Liver (tissue), 9 donors: Measurements from ENCODE around the gene ITGA2. TPM values are rescaled to one million over a fixed set of nuclear protein-coding genes. Genes with fewer than 3 reads are reported as not detected.

Experiments used
- DNase-seq: peaks from one replicate; pipeline ENCODE4 v3.0.0-alpha.2; 2017; ENCODE audit warnings: low spot score
- H3K27ac ChIP-seq, 2 donors: one replicate each; pipeline ENCODE4 v1.7.0; 2013; ENCODE audit warnings: inconsistent platforms in 2 of 2, low read length in 2 of 2, control low read depth in 1 of 2, low read depth in 1 of 2, mild to moderate bottlenecking in 1 of 2
- H3K27me3 ChIP-seq, 4 donors: one replicate each; pipeline versions ENCODE4 v1.6.1 to v1.7.0; 2013; ENCODE audit warnings: low read length in 3 of 4, inconsistent platforms in 1 of 4, mild to moderate bottlenecking in 1 of 4, moderate library complexity in 1 of 4; ENCODE audit not compliant: control insufficient read depth in 4 of 4, insufficient read depth in 4 of 4
- H3K36me3 ChIP-seq, 4 donors: one replicate each; pipeline versions ENCODE4 v1.6.1 to v1.7.0; 2013; ENCODE audit warnings: low read length in 3 of 4, mild to moderate bottlenecking in 3 of 4, low read depth in 1 of 4, moderate library complexity in 1 of 4; ENCODE audit not compliant: control insufficient read depth in 4 of 4, insufficient read depth in 3 of 4
- H3K4me1 ChIP-seq, 4 donors: one replicate each; pipeline versions ENCODE4 v1.6.1 to v1.7.0; 2013; ENCODE audit warnings: low read length in 3 of 4, mild to moderate bottlenecking in 3 of 4, moderate library complexity in 1 of 4; ENCODE audit not compliant: control insufficient read depth in 4 of 4, insufficient read depth in 4 of 4
- H3K4me3 ChIP-seq, 3 donors: one replicate each; pipeline versions ENCODE4 v1.6.1 to v1.7.0; 2013; ENCODE audit warnings: low read length in 3 of 3, control low read depth in 1 of 3, low read depth in 1 of 3, mild to moderate bottlenecking in 1 of 3
- H3K9ac ChIP-seq, 2 donors: one replicate each; pipeline ENCODE4 v1.7.0; 2013; ENCODE audit warnings: low read length in 2 of 2, mild to moderate bottlenecking in 2 of 2, moderate library complexity in 2 of 2, control low read depth in 1 of 2, low read depth in 1 of 2
- H3K9me3 ChIP-seq, 4 donors: one replicate each; pipeline versions ENCODE4 v1.6.1 to v1.7.0; 2013; ENCODE audit warnings: low read length in 3 of 4; ENCODE audit not compliant: control insufficient read depth in 4 of 4
- EGR1 ChIP-seq, 2 donors: IDR thresholded peaks; 2 replicates each; pipeline ENCODE4 v1.6.1; 2016 to 2018; ENCODE audit warnings: antibody characterized with exemption in 2 of 2, low read depth in 2 of 2
- FOXA1 ChIP-seq: IDR thresholded peaks from 2 replicates; pipeline ENCODE4 v1.6.1; 2016; ENCODE audit warnings: antibody characterized with exemption
- FOXA2 ChIP-seq: IDR thresholded peaks from 2 replicates; pipeline ENCODE4 v1.6.1; 2016; ENCODE audit warnings: antibody characterized with exemption
- GABPA ChIP-seq, 2 donors: IDR thresholded peaks in 1 of 2; conservative IDR thresholded peaks in 1 of 2; 2 replicates each; pipeline ENCODE4 v1.6.1; 2016; ENCODE audit warnings: antibody characterized with exemption in 2 of 2, mild to moderate bottlenecking in 1 of 2, moderate library complexity in 1 of 2
- HNF4A ChIP-seq, 2 donors: conservative IDR thresholded peaks; 2 replicates each; pipeline ENCODE4 v1.6.1; 2016; ENCODE audit warnings: antibody characterized with exemption in 2 of 2, mild to moderate bottlenecking in 2 of 2
- HNF4G ChIP-seq: IDR thresholded peaks from 2 replicates; pipeline ENCODE4 v1.6.1; 2016; ENCODE audit warnings: antibody characterized with exemption
- JUND ChIP-seq, 2 donors: IDR thresholded peaks; 2 replicates each; pipeline ENCODE4 v1.6.1; 2016; ENCODE audit warnings: antibody characterized with exemption in 2 of 2
- NR2F2 ChIP-seq: IDR thresholded peaks from 2 replicates; pipeline ENCODE4 v1.6.1; 2016; ENCODE audit warnings: antibody characterized with exemption
- RAD21 ChIP-seq, 2 donors: IDR thresholded peaks; 2 replicates each; pipeline ENCODE4 v1.6.1; 2016; ENCODE audit warnings: antibody characterized with exemption in 2 of 2, mild to moderate bottlenecking in 2 of 2
- RXRA ChIP-seq, 2 donors: IDR thresholded peaks; 2 replicates each; pipeline ENCODE4 v1.6.1; 2017 to 2018; ENCODE audit warnings: antibody characterized with exemption in 2 of 2, mild to moderate bottlenecking in 1 of 2
- SP1 ChIP-seq: IDR thresholded peaks from 2 replicates; pipeline ENCODE4 v1.6.1; 2018; ENCODE audit warnings: antibody characterized with exemption, mild to moderate bottlenecking
- TAF1 ChIP-seq: conservative IDR thresholded peaks from 2 replicates; pipeline ENCODE4 v1.6.1; 2016; ENCODE audit warnings: antibody characterized with exemption, mild to moderate bottlenecking
- YY1 ChIP-seq: IDR thresholded peaks from 2 replicates; pipeline ENCODE4 v1.6.1; 2016; ENCODE audit warnings: antibody characterized with exemption, mild to moderate bottlenecking
- WGBS: extraction: QIAGEN DNeasy Blood & Tissue Kit; methylation state at CpG from one replicate; pipeline ENCODE4 v1.1.7; 2013; 5-methylcytosine and 5-hydroxymethylcytosine counted together
- polyA plus RNA-seq, 2 donors: library from polyadenylated mRNA; stranded (reverse) in 1 of 2; unstranded in 1 of 2; fragments of 200-250 nt in 1 of 2; fragments of >200 nt in 1 of 2; fragmentation: Nextera tagmentation in 1 of 2; extraction: Ambion mirVana in 1 of 2; gene quantifications; one replicate each; pipeline versions ENCODE4 v1.2.1 to v1.2.3, GENCODE V29; 2013 to 2015
- total RNA-seq, 2 donors: library from RNA; depleted of rRNA; stranded (reverse); fragments of >200 nt; gene quantifications; one replicate each; pipeline ENCODE4 v1.2.3, GENCODE V29; 2014
- TF ChIP-seq, protein P1 (sequence below): IDR thresholded peaks from 2 replicates; pipeline ENCODE4 v1.6.1; 2016; ENCODE audit warnings: antibody characterized with exemption
- TF ChIP-seq, protein P2 (sequence below): IDR thresholded peaks from 2 replicates; pipeline ENCODE4 v1.6.1; 2016; ENCODE audit warnings: antibody characterized with exemption, mild to moderate bottlenecking
- TF ChIP-seq, protein P3 (sequence below): IDR thresholded peaks from 2 replicates; pipeline ENCODE4 v1.6.1; 2016; ENCODE audit warnings: antibody characterized with exemption
- TF ChIP-seq, protein P4 (sequence below): fragments of 150-350 bp; IDR thresholded peaks from 2 replicates; pipeline ENCODE4 v1.5.1; 2017; ENCODE audit warnings: improper control_type of control experiment, low read depth, low read length; ENCODE audit not compliant: missing input control
- TF ChIP-seq, protein P5 (sequence below): IDR thresholded peaks from 2 replicates; pipeline ENCODE4 v1.6.1; 2016; ENCODE audit warnings: antibody characterized with exemption
- donor health status: healthy.
- donor health status: healthy.
- donor health status: healthy.
- donor health status: healthy.
- donor health status: healthy.

The ITGA2 gene
- total and polyA plus RNA-seq, 4 donors: 0.12 to 0.61 (median 0.33) TPM

DNA sequence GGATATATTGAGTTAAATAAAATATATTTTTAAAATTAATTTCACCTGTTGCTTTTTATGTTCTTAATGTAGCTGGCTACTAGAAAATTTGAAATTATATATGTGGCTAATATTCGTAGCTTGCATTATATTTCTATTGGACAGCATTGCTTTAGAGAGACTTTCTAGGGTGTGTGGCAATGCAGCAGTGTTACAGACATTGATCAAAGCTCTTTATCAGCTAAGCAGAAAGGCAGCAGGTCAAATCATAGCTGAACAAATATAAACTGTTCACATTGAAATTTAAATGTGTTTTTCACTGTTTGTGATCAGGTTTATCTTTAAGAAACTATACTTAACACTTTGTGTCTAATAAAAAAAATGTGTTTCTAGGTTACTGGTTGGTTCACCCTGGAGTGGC, 52.6 kb downstream of the ITGA2 start:
- TF ChIP-seq RXRA (IDR thresholded peaks at IDR 0.05) (no peak), RAD21 (IDR thresholded peaks at IDR 0.05) (no peak), EGR1 (IDR thresholded peaks at IDR 0.05; ENCODE audit: low read depth in 2 of 2) (no peak), SP1 (no peak), HNF4G (no peak), NR2F2 (no peak), JUND (IDR thresholded peaks at IDR 0.05) (no peak), GABPA (IDR thresholded peaks at IDR 0.05 in 1 of 2, conservative IDR thresholded peaks at IDR 0.05 in 1 of 2) (no peak), FOXA1 (no peak), HNF4A (conservative IDR thresholded peaks at IDR 0.05) (no peak), YY1 (no peak), FOXA2 (no peak)
- TF ChIP-seq, protein P1, sequence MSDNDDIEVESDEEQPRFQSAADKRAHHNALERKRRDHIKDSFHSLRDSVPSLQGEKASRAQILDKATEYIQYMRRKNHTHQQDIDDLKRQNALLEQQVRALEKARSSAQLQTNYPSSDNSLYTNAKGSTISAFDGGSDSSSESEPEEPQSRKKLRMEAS: no peak
- TF ChIP-seq, protein P2, sequence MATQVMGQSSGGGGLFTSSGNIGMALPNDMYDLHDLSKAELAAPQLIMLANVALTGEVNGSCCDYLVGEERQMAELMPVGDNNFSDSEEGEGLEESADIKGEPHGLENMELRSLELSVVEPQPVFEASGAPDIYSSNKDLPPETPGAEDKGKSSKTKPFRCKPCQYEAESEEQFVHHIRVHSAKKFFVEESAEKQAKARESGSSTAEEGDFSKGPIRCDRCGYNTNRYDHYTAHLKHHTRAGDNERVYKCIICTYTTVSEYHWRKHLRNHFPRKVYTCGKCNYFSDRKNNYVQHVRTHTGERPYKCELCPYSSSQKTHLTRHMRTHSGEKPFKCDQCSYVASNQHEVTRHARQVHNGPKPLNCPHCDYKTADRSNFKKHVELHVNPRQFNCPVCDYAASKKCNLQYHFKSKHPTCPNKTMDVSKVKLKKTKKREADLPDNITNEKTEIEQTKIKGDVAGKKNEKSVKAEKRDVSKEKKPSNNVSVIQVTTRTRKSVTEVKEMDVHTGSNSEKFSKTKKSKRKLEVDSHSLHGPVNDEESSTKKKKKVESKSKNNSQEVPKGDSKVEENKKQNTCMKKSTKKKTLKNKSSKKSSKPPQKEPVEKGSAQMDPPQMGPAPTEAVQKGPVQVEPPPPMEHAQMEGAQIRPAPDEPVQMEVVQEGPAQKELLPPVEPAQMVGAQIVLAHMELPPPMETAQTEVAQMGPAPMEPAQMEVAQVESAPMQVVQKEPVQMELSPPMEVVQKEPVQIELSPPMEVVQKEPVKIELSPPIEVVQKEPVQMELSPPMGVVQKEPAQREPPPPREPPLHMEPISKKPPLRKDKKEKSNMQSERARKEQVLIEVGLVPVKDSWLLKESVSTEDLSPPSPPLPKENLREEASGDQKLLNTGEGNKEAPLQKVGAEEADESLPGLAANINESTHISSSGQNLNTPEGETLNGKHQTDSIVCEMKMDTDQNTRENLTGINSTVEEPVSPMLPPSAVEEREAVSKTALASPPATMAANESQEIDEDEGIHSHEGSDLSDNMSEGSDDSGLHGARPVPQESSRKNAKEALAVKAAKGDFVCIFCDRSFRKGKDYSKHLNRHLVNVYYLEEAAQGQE: no peak
- TF ChIP-seq, protein P3, sequence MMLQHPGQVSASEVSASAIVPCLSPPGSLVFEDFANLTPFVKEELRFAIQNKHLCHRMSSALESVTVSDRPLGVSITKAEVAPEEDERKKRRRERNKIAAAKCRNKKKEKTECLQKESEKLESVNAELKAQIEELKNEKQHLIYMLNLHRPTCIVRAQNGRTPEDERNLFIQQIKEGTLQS: no peak
- TF ChIP-seq, protein P4, sequence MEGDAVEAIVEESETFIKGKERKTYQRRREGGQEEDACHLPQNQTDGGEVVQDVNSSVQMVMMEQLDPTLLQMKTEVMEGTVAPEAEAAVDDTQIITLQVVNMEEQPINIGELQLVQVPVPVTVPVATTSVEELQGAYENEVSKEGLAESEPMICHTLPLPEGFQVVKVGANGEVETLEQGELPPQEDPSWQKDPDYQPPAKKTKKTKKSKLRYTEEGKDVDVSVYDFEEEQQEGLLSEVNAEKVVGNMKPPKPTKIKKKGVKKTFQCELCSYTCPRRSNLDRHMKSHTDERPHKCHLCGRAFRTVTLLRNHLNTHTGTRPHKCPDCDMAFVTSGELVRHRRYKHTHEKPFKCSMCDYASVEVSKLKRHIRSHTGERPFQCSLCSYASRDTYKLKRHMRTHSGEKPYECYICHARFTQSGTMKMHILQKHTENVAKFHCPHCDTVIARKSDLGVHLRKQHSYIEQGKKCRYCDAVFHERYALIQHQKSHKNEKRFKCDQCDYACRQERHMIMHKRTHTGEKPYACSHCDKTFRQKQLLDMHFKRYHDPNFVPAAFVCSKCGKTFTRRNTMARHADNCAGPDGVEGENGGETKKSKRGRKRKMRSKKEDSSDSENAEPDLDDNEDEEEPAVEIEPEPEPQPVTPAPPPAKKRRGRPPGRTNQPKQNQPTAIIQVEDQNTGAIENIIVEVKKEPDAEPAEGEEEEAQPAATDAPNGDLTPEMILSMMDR: no peak
- Histone ChIP-seq H3K27ac (no peak overlapping the region), H3K9ac (no peak overlapping the region), H3K27me3 (no peaks in the 10 kb centered on the region), H3K36me3 (no peaks in the 10 kb centered on the region), H3K4me3 (no peak overlapping the region), H3K9me3 (no peaks in the 10 kb centered on the region), H3K4me1 (no peaks in the 10 kb centered on the region)
- 43% methylated on average over 1 of the region's 1 CpG for WGBS
- no peak for DNase-seq

DNA sequence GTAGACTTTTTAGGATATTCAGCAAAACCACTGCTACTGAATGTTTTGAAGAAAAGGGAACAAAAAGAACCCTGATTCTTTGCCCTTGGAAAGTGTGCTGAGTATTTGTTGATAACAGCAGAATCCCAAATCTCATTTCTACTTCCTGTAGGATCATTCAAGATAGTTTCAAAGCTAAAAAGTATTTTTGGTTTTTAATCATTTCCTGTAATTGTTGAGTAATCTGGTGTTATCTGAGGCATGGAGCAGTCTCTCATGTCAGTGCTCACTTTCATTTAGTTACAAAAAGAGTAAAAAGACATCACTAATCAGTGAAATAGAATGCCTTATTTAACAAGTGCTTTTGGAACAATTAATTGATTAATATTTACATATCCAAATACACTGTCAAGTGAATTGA, 56.1 kb downstream of the ITGA2 start:
- Histone ChIP-seq H3K4me1 (no peaks in the 10 kb centered on the region), H3K36me3 (no peaks in the 10 kb centered on the region), H3K4me3 (no peak overlapping the region), H3K9me3 (no peaks in the 10 kb centered on the region), H3K27ac (no peak overlapping the region), H3K27me3 (peaks cover 0 to 2% (median 0%) of the 10 kb centered on the region in 4 donors), H3K9ac (no peak overlapping the region)
- TF ChIP-seq EGR1 (IDR thresholded peaks at IDR 0.05; ENCODE audit: low read depth in 2 of 2) (no peak), RAD21 (IDR thresholded peaks at IDR 0.05) (no peak), SP1 (no peak), FOXA1 (no peak), RXRA (IDR thresholded peaks at IDR 0.05) (no peak), TAF1 (no peak), NR2F2 (no peak), JUND (IDR thresholded peaks at IDR 0.05) (no peak), HNF4G (no peak)
- TF ChIP-seq, protein P3: no peak
- TF ChIP-seq, protein P2: no peak
- TF ChIP-seq, protein P5, sequence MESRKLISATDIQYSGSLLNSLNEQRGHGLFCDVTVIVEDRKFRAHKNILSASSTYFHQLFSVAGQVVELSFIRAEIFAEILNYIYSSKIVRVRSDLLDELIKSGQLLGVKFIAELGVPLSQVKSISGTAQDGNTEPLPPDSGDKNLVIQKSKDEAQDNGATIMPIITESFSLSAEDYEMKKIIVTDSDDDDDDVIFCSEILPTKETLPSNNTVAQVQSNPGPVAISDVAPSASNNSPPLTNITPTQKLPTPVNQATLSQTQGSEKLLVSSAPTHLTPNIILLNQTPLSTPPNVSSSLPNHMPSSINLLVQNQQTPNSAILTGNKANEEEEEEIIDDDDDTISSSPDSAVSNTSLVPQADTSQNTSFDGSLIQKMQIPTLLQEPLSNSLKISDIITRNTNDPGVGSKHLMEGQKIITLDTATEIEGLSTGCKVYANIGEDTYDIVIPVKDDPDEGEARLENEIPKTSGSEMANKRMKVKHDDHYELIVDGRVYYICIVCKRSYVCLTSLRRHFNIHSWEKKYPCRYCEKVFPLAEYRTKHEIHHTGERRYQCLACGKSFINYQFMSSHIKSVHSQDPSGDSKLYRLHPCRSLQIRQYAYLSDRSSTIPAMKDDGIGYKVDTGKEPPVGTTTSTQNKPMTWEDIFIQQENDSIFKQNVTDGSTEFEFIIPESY: no peak
- DNase-seq: no peak
